Measurements from ENCODE around the gene PDE2A.

The PDE2A gene

DNA sequence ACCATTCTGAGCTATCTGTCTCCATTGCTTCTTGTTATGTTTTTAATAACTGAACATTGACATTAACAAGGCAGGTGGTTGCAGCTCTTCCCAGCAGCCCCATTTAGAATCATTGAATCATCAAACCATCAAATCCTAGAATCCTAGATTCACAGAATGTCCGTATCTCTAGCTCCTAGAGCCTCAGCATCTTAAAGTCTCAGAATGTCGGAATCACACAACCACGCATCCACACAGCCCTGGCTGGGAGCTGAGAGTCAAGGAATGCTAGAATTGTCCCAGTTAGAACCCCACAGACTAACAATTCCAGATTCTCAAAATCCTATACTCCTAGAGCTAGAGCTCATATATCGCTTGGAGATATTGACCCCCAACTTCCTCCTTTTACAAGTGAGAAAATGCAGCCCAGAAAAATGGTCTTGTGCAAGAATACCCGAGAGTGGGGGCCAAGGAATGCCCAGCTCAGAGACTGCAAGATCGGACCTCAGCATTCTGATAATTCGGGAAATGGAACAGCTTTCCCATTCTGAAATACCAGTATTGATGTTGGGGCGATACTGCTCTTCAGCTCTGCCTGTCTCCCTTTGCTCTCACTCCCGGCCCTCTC, 38.8 kb downstream of the PDE2A start:
- DNase-seq (ENCODE audit: low spot score), result no peak

DNA sequence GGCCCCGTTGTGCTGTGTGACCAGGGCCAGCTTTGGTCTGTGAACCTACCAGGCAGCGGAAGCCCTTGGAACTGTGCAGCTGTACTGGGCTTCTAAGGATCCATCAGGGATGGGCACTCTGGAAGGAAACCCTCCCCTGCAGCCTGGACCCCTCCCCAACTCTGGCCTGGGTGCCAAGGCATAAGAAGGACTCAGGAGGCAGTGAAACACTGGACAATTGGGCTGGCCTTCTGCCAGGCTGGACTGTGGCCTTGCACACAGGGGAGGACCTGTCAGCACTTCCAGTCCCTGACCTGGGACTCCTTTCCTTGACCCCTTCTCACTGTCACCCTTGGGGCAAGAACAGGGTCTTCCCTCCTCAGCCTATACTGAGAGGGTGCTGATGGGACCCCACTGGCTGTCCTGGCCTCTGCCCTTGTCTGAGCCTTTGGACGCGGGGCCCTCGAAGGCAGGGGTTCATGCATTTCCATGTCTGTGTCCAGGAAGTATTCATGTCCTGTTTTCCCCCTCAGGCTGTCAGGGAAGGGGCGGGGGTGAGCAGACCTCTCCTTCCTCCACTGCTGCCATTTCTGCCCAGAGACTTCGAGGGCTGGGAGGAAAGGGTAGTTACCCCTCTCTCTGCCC, 39.6 kb downstream of the PDE2A start:
- no peak for DNase-seq (ENCODE audit: low spot score)

DNA sequence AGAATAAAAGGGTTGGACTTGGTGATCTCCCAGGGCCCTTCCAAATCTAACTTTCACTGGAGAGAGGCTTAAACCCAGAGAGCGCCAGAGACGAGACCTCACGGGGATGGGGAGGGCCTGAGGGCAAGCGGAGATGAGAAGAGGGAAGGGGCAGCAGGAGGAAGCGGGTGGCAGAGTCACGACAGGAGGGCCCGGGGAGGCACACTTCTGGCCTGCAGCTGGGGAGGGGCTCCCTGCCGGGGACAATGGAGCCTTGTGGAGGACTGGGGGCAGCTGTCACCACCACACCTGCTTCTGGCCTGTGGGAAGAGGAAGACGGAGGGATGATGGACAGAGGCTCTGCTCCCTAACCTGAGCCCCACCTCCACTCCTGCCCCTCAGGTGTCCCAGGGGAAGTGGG, 40.2 kb downstream of the PDE2A start:
- DNase-seq (ENCODE audit: low spot score), result no peak

DNA sequence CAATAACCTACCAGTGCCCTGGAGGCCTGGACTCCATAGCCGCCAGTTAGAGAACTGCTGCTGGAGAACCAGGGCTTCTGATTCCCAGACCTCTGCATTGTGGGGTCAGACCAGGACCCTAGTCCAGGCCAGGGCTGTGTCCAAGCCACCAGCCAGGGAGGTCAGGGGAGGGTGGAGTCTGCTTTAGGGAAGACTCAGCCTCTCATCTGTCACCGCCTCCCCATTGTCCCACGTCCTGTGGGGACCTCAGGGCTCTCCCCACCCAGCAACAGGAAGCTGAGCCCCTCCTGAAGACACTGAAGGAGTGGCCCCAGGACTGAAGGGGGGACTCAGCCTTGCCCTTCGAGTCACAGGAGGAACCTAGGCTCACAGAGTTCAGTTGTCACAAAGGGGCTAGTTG, 41.2 kb downstream of the PDE2A start:
- no peak for DNase-seq (ENCODE audit: low spot score)

DNA sequence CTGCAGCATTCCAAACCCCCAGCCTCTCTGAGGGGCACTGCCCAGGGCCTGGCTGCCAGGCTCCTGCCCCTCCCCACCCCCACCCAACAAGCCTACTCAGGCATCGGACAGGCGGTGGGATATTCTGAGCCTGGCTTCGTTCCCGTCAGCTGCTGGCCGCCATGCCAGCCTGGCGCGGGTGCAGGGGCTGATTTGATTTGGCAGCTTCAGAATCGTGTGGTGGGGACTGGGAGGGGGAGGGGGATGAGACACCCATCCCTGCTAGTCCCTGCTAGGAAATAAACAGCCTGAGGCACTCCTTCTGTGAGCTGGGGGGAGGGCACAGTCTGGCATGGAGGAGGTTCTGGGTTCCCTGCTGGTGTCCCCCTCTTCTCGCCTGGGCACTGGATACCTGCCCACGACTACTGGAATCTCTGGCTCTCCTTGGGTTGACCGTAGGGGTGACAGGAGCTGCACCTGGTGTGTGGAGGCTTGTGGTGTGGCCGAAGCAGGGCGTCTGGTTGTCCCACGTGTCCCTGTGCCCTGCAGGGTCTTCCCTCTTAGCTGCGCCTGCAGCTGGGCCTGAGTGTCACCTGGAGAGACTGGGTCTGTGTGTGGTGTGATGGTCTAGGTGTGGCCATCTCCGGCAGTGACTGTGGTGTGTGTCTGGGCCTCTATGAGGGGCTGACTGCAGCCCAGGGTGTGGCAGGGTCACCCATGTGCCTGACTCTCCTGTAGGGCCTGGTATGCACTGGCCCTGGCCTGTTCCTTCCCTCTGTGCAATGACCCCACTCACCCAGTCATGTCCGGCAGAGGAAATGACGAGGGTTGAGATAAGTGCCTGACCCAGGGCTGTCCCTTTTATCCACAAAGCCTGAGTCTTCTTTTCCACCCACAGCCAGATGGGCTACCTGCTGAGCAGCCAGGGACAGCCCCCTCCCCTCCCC, 42.2 kb downstream of the PDE2A start:
- DNase-seq (ENCODE audit: low spot score), result no peak

DNA sequence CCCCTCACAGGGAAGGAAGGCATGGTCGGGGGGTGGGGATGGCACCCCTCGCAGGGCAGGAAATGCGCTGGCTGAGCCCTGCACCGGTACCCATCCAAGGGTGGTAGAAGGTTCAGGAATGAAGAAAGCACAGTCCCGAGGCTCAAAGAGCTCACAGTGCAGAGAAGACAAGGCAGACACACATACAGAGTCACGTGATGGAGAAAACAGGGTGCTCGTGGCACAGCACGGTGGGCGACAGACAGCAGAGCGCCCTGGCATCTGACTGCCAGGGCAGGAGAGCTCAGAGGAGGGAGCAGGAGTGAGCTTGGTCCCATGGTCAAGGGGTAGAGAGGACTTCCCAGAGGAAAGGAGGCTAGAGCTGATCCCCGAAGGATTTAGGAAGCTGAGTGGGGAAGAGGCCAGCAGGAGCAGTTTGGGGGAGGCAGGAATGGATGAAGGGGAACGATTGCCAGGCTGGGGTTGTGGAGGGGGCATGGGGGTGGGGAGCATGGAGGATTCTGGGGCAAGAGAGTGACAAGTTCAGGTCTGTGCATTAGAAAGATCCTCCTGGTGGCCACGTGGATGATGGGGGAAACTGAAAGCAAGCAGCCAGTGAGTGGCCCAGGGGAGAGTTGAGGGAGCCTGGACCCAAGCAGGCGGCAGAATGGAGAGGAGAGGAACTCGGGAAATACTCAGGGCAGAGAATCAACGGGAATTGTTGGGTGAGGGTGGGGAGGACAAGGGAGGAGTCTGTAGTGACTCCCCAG, 43.9 kb downstream of the PDE2A start:
- no peak for DNase-seq (ENCODE audit: low spot score)

DNA sequence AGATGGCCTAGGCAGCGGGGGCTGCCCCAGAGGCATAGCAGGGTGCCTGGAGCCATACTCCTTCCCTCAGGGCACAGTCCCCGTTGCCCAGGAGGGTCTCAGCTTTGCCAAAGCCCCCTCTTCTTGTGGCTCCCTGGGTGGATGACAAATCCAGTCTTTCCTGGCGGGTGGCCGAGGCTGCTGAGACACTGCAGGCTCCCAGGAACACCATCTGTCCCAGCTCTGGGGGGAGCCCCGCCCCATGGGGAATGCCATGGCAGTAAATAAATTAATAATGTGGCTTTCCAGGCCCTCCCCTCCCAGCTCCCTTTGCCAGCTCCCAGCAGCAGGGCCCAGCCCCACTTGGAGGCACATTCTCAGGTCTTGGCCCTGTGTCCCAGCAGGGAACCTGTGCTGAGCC, 45.0 kb downstream of the PDE2A start:
- no peak for DNase-seq (ENCODE audit: low spot score)

DNA sequence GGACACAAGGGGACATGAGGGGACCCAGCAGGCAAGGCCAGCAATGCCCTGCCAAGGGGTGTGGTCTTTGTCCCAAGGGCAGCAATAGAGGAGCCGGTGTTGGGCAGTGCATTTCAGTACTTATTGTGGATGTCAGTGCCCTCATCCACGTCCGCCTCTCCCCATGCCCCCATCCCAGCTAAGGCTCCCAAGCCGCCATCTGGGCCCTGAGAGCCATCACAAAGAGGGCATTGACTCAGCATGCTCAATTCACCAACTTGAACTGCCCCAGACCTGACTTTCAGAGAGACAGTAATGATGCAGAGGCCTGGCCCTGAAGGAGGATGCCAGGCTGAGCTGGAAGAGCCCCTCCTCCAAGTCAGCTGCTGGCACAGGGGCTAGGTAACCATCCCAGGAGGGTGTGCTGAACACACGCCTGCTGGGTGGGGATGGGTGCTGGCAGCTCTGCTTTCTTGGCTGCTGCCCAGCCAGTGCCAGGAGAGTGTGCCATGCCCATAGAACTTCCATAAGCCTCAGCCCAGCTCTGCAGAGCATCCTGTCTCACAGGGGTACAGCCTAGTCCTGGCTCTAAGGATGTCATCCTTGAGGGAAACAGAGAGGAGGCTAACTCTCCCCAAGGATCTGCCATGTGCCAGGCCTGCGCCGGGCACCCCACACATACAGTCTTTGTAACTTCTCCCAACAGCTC, 46.5 kb downstream of the PDE2A start:
- no peak for DNase-seq (ENCODE audit: low spot score)

DNA sequence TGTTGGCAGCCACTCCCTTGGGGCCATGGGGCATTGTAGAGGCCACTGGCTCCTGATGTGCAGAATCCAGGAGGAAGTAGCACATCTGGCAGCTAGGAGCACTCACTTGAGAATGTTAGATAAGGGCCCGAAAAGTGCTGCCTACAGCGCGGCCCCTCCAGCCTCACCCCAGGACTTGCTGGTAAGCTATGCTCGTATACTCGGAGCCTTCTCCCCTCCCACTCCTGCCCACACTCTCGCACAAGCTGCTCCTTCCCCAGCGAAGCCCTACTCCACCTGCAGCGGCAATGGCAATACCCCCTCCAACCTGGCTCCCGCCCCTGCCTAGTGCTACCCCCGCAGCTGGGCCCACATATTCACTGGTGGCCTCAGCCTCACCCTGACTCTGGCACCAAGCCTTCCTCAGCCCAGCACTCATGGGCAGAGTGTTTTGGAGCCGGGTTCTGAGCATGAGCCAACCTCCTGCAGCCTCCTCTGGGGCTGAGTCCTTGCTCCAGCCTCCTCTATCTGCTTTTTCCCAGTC, 47.7 kb downstream of the PDE2A start:
- DNase-seq (ENCODE audit: low spot score), result no peak

DNA sequence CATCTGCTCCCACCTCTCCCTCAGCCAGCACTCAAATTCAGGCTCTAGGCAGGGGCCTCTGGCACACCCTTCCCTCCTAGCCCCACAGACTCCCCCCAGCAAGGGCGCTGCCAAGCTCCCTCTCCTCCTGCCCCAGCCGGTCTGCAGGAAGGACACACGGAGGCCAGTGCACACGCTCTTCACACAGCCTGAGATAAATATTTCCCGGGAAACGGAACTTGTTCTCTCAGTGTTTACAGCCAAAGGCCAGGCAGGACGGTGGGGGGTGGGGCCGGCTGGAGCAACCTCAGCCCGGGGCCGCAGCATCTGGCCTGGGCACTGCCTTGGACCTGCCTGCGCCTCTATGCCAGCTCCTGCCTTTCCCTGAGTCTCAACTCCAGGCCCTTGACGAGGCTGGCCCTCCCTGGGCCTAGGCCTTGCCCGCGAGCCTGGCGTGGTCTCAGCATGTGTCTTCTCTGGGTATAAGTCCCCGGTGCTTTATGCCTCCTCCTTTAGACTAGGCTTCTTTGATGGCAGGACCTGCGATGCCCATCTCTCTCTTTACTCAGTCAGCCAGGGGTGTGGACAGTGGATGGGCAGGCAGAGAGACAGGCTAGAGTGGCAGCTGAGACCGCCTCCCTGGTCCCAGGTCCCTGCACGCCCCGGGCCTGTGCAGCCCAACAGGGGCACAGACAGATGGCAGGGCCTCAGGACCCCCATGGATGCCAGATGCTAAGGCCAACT, 48.4 kb downstream of the PDE2A start:
- peak; percentile 41 for DNase-seq (ENCODE audit: low spot score)

DNA sequence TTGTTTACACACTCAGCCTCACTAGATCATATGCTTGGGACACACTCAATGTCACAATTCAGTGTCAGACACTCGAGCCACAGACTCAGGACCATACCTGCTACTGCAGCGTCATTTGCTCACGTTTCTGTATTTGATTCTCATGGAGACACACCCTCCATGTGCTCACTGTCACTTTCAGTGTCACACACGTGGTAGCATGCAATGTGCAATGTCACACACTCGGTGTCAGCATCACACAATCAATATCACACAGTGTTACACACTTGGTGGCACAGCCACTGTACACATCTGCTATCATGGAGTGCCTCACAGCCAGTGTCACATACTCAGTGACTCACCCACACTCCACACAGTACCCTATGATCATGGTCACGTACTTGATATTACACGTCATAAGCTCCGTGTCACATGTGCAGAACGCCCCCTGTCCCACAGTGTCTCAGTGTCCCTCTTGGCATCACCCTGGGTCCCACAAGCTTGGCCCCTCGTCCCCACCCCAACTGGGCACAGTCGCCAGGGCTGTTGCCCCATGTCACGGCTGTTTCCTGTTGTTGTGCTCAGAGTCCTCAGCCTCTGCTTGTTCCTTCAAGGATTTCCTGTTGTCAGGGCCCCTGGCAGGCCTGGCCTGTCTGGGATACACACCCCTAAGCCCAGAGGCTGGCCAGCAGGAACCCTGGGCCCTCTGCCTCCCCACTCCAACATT, 49.6 kb downstream of the PDE2A start:
- DNase-seq (ENCODE audit: low spot score), result no peak

DNA sequence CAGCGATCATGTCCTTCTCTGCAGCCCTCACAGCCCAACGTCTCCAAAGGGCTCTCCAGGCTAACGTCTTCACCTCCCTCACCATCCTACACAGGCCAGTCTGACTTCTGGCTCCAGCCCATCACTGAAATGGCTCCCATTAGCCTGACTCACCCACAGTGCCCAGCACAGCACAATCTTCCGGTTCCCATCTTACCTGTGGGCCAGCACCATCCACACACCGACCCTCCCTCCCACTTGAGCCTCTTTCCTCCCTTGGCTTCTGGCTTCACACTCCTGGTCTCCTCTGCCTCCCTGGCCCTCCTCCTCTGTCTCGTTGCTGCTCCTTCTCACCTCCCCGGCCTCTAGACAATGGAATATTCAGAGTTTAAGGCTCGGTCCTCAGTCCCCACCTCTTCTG, 51.2 kb downstream of the PDE2A start:
- no peak for DNase-seq (ENCODE audit: low spot score)

DNA sequence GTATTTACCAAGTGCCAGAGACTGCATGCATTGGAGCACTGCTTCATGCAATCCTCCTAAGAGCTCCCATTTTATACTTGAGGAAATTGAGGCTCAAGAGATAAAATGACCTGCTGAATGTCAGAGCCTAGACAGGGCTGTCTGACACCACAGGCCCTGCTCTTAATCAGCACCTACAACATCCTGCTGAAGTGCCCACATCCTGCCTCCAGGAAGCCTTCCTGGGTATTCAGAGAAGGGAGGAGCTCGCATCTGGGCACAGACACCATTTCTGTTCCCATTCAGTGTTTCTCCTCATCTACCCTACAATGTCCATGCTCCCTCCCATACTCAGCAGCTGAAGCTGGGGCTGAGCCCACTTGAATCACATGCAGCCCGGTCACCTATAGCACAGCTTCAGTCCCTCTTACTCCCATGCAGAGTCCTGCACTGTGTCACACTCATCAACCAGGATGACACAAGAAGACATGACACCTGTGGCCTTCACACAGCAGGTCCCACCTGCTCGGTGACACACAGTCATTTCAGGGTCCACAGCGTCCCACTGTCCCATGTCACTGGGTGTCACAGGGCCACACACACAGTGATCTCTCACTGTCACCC, 53.1 kb downstream of the PDE2A start:
- DNase-seq (ENCODE audit: low spot score), result no peak

DNA sequence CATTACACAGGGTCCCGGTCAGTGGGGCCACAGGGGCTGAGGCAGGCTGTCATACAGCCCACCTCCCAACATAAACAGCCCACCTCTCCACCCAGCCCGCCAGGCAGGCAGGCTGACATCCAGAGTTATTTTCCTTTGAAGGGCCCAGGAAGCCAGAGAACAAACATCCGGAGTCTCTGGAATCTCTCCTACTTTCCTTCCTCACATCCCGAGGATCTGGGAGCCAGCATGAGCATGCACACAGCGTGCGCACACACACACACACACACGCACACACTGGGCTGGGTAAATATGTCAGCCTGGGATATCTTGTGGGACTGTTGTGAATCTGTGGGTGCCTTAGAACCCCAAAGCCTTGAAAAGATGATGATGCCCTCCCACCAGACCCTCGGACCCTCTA, 55.4 kb downstream of the PDE2A start:
- DNase-seq (ENCODE audit: low spot score), result no peak

DNA sequence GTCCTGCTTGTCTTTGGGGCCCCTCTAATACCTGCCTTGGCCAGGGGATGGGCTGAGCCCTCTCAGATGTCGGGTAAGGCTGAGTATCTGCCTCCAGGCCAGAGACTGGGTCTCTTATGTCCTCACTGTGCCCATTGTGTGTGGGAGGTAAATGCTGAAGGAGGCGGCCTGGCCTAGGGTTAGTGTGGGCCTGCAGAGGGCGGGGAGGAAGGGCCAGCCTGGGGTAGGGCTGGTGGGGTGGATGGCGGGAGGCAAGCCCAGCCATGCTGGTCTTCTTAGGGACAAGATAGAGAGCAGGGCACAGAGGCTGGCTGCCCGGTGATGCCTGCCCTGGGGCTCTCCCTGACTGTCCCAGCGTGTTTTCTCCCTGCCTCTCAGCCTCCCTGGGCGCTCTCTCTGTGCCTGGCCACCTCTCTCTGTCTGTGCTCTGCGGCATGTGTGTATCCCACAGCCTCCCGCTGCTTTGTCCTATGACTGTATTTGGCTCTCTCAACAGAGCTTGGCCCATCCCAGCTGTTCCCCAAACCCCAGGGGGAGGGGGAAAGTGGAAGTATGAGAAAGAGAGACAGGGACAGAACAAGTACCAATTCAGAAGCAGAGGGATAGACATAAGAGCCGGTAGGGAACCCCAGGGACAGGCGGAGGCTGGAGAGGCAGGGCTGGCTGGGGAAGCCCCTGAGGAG, 57.0 kb downstream of the PDE2A start:
- peak; percentile 47 for DNase-seq (ENCODE audit: low spot score)

DNA sequence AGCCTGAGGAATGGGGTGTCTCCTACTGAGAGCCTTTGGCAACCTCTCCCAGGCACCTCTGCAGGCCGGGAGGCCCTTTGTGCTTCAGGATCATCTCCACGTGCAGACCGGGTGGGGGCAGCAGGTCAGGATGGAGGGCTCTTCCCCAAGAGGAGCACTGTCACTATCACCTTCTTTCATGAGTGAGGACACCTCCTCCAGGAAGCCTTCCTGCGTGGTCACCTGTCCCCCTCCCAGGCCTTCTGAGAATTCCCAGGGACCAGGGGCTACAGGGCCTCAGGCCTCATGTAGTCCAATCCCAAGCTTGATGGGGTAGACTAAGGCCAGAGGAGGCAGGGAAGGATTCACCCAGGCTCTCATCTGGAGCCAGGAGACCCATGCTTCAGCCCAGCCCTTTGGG, 57.6 kb downstream of the PDE2A start:
- no peak for DNase-seq (ENCODE audit: low spot score)

DNA sequence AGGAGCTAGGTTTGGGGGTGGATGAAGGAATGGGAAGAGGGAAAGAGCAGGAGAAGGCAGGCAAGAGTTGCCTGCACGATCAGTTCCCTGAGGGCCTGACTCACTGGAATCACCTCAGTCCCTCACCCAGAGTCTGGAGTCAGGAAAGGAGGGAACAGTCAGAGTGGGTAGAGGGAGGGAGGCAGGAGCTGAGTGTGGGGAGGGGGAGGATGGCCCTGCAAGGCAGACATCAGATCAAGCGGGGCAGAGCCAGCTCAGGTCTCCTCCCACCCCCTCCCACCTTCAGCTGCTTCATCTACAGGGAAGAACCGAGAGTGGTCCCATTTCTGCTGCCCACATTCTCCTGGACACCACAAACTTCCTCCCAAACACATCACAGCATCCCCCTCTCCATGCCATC, 58.9 kb downstream of the PDE2A start:
- DNase-seq (ENCODE audit: low spot score), result no peak

DNA sequence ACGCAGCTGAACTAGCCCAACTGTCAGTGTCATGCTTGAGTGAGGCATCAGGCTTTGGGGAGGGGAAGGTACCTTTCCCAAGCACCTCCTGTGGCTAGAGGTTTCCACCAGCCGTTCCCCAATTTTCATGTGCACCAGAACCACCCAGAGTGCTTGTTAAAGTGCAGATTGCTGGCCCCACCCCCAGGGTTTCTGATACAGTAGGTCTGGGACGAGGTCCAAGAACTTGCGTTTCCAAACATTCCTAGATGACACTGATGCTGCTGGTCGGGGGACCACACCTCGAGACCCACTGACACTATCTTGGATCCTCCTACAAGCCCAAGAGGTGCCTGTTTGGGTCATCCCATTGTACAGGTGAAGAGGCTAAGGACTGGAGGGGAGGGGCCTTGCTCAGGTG, 59.8 kb downstream of the PDE2A start:
- DNase-seq (ENCODE audit: low spot score), result no peak

DNA sequence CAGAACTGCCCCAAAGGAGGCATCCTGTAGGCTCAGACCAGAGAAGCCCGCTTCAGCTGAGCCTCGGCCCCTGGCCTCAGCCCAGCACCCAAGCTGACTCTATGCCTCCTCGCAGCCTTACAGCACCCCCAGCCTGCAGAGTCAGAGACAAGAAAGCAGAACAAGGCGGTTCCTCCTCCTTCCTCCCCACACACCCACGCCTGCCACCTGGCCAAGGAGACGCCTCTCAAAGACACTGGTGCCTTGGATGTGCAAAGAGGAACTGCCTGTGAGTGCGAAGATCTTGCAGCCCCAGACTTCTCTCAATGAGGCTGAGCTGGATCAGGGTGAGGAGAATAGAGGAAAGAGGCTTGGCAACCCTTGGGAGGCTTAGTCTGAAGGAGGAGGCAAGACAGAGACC, 60.2 kb downstream of the PDE2A start:
- DNase-seq (ENCODE audit: low spot score), result no peak
